ENCODE data around the gene SYT1.

SYT1 gene

GRCh38 chr12:79454338-79454843, 589.8 kb downstream of the SYT1 start:
- Mint-ChIP-seq H3K4me3 (no peak overlapping the region), H3K9me3 (no peaks in the 10 kb centered on the region), H3K27me3 (no peaks in the 10 kb centered on the region), H3K36me3 (ENCODE audit: low read depth) (no peaks in the 10 kb centered on the region), H3K4me1 (ENCODE audit: low read depth) (no peaks in the 10 kb centered on the region), H3K27ac (no peak overlapping the region)
- no peak for DNase-seq

- no peak overlapping the region for H3K27ac Mint-ChIP-seq
- H3K9me3 Mint-ChIP-seq, result no peaks in the 10 kb centered on the region
- no peaks in the 10 kb centered on the region for H3K36me3 Mint-ChIP-seq (ENCODE audit: low read depth)
- no peak for DNase-seq
- no peaks in the 10 kb centered on the region for H3K27me3 Mint-ChIP-seq
- H3K4me3 Mint-ChIP-seq, result no peak overlapping the region
- no peaks in the 10 kb centered on the region for H3K4me1 Mint-ChIP-seq (ENCODE audit: low read depth)
Measured at GRCh38 chr12:79455286-79455685, 590.7 kb downstream of the SYT1 start.

GRCh38 chr12:79482323-79482722, 617.7 kb downstream of the SYT1 start:
- Mint-ChIP-seq H3K27me3 (no peaks in the 10 kb centered on the region), H3K4me3 (no peak overlapping the region), H3K36me3 (ENCODE audit: low read depth) (no peaks in the 10 kb centered on the region), H3K4me1 (ENCODE audit: low read depth) (no peaks in the 10 kb centered on the region), H3K9me3 (no peaks in the 10 kb centered on the region), H3K27ac (no peak overlapping the region)
- no peak for DNase-seq

- Mint-ChIP-seq H3K36me3 (ENCODE audit: low read depth) (no peaks in the 10 kb centered on the region), H3K4me1 (ENCODE audit: low read depth) (no peaks in the 10 kb centered on the region), H3K9me3 (no peaks in the 10 kb centered on the region), H3K27ac (no peak overlapping the region), H3K4me3 (no peak overlapping the region), H3K27me3 (no peaks in the 10 kb centered on the region)
- DNase-seq, result no peak
Measured at GRCh38 chr12:79482921-79483320, 618.3 kb downstream of the SYT1 start.

- DNase-seq, result no peak
- Mint-ChIP-seq H3K36me3 (ENCODE audit: low read depth) (no peaks in the 10 kb centered on the region), H3K4me3 (no peak overlapping the region), H3K9me3 (no peaks in the 10 kb centered on the region), H3K27me3 (no peaks in the 10 kb centered on the region), H3K27ac (no peak overlapping the region), H3K4me1 (ENCODE audit: low read depth) (no peaks in the 10 kb centered on the region)
Measured at GRCh38 chr12:79486154-79486553, 621.6 kb downstream of the SYT1 start.

GRCh38 chr12:79487386-79488110, 623.0 kb downstream of the SYT1 start:
- H3K27me3 Mint-ChIP-seq, result no peaks in the 10 kb centered on the region
- no peaks in the 10 kb centered on the region for H3K9me3 Mint-ChIP-seq
- H3K4me3 Mint-ChIP-seq, result no peak overlapping the region
- H3K4me1 Mint-ChIP-seq (ENCODE audit: low read depth), result no peaks in the 10 kb centered on the region
- DNase-seq, result no peak
- no peak overlapping the region for H3K27ac Mint-ChIP-seq
- H3K36me3 Mint-ChIP-seq (ENCODE audit: low read depth), result no peaks in the 10 kb centered on the region
